Neutrophil (primary cell): ENCODE measurements around the gene POLR2I.

ENCODE experiments used
- H3K27ac ChIP-seq: fragments of 200-600 bp; sonication (generic); 2 replicates; pipeline ENCODE4 v1.5.1; 2016; ENCODE audit warnings: mild to moderate bottlenecking, moderate library complexity
- H3K27me3 ChIP-seq: fragments of 200-600 bp; sonication (generic); 2 replicates; pipeline ENCODE4 v1.6.0; 2016; ENCODE audit warnings: mild to moderate bottlenecking
- H3K36me3 ChIP-seq: fragments of 200-600 bp; sonication (generic); 2 replicates; pipeline ENCODE4 v1.5.1; 2017
- H3K4me1 ChIP-seq, 2 experiments: fragments of 200-600 bp in 1 of 2; sonication (generic) in 1 of 2; 1 replicate in 1 of 2; 2 replicates in 1 of 2; pipeline versions ENCODE4 v1.5.1 to v1.6.1; 2013 to 2016; ENCODE audit warnings: low read depth in 1 of 2, low read length in 1 of 2, mild to moderate bottlenecking in 1 of 2, moderate library complexity in 1 of 2; ENCODE audit not compliant: control insufficient read depth in 1 of 2, insufficient read depth in 1 of 2
- H3K4me3 ChIP-seq, 2 experiments: fragments of 200-600 bp in 1 of 2; sonication (generic) in 1 of 2; 1 replicate in 1 of 2; 2 replicates in 1 of 2; pipeline ENCODE4 v1.5.1; 2013 to 2016; ENCODE audit warnings: low read depth in 1 of 2, low read length in 1 of 2, mild to moderate bottlenecking in 1 of 2, moderate library complexity in 1 of 2
- H3K9me3 ChIP-seq: fragments of 200-600 bp; sonication (generic); 2 replicates; pipeline ENCODE4 v1.5.1; 2016
- TF ChIP-seq, protein P1 (sequence below): fragments of 200-600 bp; sonication (generic); IDR thresholded peaks from 2 replicates; pipeline ENCODE4 v1.5.1; 2016; ENCODE audit warnings: antibody characterized with exemption

Gene POLR2I

DNA sequence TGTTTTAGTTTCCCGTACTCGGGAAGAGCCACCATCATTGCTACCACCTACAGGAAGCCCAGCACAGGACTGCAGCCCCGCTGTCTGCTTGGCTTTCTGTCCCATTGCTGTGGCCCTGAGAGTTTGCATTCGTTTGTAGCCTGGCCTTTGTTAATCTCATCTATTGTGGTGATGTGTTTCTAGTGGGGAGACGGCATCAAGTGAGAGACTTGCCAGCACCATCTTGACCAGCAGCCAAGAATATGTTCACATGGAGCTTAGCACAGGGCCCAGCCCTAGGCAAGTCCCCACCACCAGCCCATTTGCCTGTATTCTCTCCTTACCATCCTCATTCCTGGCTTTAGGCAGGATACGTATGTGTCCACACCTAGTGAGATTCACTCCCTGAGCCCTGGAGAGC is 21.0 kb downstream of the POLR2I start:
- Histone ChIP-seq H3K27me3 (no peaks in the 10 kb centered on the region), H3K4me1 (no peaks in the 10 kb centered on the region), H3K4me3 (no peak overlapping the region), H3K27ac (no peak overlapping the region), H3K9me3 (no peaks in the 10 kb centered on the region), H3K36me3 (peaks cover 76% of the 10 kb centered on the region)
- TF ChIP-seq, protein P1, sequence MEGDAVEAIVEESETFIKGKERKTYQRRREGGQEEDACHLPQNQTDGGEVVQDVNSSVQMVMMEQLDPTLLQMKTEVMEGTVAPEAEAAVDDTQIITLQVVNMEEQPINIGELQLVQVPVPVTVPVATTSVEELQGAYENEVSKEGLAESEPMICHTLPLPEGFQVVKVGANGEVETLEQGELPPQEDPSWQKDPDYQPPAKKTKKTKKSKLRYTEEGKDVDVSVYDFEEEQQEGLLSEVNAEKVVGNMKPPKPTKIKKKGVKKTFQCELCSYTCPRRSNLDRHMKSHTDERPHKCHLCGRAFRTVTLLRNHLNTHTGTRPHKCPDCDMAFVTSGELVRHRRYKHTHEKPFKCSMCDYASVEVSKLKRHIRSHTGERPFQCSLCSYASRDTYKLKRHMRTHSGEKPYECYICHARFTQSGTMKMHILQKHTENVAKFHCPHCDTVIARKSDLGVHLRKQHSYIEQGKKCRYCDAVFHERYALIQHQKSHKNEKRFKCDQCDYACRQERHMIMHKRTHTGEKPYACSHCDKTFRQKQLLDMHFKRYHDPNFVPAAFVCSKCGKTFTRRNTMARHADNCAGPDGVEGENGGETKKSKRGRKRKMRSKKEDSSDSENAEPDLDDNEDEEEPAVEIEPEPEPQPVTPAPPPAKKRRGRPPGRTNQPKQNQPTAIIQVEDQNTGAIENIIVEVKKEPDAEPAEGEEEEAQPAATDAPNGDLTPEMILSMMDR, result no peak

DNA sequence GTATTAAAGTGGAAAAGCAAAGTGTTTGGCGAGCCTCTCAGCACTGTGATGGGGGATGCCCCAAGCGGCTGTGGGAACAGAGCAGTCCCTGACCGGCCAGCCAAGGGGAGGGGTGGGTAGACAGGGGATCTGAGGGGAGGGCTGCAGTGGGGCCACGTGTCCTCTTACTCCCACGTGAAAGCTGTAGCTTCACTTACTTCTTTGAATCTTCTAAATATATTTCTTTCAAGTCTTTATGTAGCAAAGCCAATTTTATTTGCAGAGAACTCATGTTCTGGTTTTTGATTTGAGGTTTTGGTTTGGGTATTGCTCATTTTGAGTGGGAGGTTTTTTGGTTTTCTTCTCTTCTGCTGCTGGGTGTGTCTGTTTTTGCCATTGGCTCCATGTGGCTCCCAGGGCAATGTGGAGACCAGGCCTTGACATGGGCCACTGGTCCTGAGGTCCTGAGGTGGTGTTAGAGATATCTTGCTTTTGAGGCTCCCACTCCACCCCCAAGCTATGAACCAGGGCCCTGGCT is 21.5 kb downstream of the POLR2I start:
- Histone ChIP-seq H3K27ac (no peak overlapping the region), H3K9me3 (no peaks in the 10 kb centered on the region), H3K36me3 (peaks cover 77% of the 10 kb centered on the region), H3K4me3 (no peak overlapping the region), H3K4me1 (no peaks in the 10 kb centered on the region), H3K27me3 (no peaks in the 10 kb centered on the region)
- TF ChIP-seq, protein P1, result no peak

DNA sequence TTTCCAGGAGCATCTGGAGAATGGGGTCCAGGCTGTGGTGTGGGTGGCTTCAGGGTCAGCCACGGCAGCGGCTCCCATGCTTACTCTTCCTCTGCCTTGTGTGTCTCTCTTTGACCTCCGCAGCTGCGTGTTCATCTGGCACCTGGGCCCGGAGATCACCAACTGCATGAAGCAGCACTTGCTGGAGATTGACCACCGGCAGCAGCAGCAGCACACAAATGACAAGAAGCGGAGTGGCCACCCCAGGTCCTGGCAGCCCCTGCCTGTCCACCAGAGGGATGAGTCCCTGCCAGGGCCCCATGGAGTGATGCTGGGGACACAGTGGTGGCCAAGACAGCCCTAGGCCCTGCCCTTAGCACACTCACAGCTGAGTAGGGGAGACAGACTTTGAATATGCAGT is 22.1 kb downstream of the POLR2I start:
- Histone ChIP-seq H3K36me3 (peaks cover 83% of the 10 kb centered on the region), H3K27me3 (no peaks in the 10 kb centered on the region), H3K4me3 (no peak overlapping the region), H3K9me3 (no peaks in the 10 kb centered on the region), H3K4me1 (no peaks in the 10 kb centered on the region), H3K27ac (no peak overlapping the region)
- TF ChIP-seq, protein P1, result no peak

DNA sequence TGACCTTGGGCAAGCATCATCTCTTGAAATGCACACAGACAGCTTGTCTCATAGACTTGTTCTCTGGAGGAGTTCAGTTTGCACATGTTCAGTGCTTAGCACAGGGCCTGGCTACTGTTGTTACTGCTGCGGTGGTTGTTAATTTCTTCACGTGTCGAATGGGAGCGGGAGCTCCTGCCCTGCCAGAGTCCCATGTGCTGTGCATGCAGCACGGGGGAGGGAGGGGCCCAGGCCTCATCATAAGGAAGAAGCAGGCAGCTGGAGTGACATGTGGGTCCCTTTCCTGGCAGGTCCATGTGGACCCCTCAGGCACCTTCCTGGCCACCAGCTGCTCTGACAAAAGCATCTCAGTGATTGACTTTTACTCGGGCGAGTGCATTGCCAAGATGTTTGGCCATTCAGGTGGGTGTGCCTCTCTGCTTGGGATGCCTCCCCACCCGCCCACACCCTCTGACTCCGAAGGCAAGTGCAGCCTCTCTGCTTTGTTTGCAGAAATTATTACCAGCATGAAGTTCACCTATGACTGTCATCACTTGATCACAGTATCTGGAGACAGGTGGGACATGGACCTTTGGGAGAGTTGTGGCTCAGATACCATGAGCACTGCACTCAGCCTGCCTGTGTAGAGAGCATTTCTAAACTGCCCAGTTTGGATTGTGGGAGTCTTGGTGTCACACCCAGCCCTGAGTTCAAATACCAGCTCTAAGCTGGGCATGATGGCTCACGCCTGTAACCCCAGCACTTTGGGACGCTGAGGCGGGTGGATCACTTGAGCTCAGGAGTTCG is 23.6 kb downstream of the POLR2I start:
- Histone ChIP-seq H3K4me1 (no peaks in the 10 kb centered on the region), H3K4me3 (no peak overlapping the region), H3K27ac (no peak overlapping the region), H3K36me3 (peaks cover 85% of the 10 kb centered on the region), H3K27me3 (no peaks in the 10 kb centered on the region), H3K9me3 (no peaks in the 10 kb centered on the region)
- TF ChIP-seq, protein P1, result no peak

DNA sequence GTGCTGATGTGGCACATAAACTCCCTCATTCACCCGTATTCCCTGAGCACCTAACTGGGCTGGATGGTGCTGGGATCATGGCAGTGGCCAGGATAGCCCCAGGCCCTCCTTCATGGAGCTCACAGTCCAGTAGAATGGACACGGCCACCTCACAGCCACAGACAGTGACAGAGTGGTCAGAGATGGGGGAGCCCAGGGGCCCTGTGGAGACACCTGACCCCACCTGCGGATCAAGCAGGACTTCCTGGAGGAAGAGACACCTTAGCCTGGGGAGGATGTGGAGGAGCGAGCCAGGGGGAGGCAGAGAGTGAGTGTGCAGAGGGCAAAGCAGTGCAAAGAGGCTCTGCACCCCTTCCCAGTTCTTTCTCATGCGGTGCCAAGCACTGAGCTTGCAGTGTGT is 24.8 kb downstream of the POLR2I start:
- H3K36me3 ChIP-seq, result peaks cover 84% of the 10 kb centered on the region
- H3K9me3 ChIP-seq, result no peaks in the 10 kb centered on the region
- no peaks in the 10 kb centered on the region for H3K4me1 ChIP-seq
- no peak overlapping the region for H3K27ac ChIP-seq
- no peak overlapping the region for H3K4me3 ChIP-seq
- TF ChIP-seq, protein P1, result no peak
- H3K27me3 ChIP-seq, result no peaks in the 10 kb centered on the region
